GM12878 (cell line): Measurements from ENCODE around the gene PLEKHG4B. TPM values are rescaled to one million over a fixed set of nuclear protein-coding genes. Genes with fewer than 3 reads are reported as not detected.

Experiments used
- ATAC-seq: fragments of 200-7000 bp; cut with Tn5 transposase; 3 replicates; pipeline ENCODE4 v1.9.1; 2020; ENCODE audit warnings: mild to moderate bottlenecking, moderate library complexity
- BruUV-seq: library from RNA; stranded (reverse); fragments of 400-500 nt; replicated peaks from 2 replicates; lab custom pipeline; 2021; lab: Mats Ljungman, UMichigan
- CTCF ChIA-PET: fragments of 300-600 bp; sonication (Branson Sonifier 250); formaldehyde crosslinking; extraction: SDS; loops from one replicate; lab custom pipeline; 2021; ENCODE audit warnings: inconsistent platforms; lab: Yijun Ruan, JAX
- POLR2A ChIA-PET: fragments of 350-600 bp; formaldehyde crosslinking; extraction: SDS; loops from one replicate; lab custom pipeline; 2021; ENCODE audit warnings: inconsistent platforms; lab: Charles Lee
- RAD21 ChIA-PET: fragments of 300-600 bp; sonication (Branson Sonifier 250); formaldehyde crosslinking; loops from one replicate; lab custom pipeline; 2023; ENCODE audit warnings: antibody characterized with exemption; ENCODE audit not compliant: unreplicated experiment; lab: Charles Lee
- SMC1A ChIA-PET: fragments of 300-600 bp; sonication (Branson Sonifier 250); formaldehyde crosslinking; loops from one replicate; lab custom pipeline; 2023; ENCODE audit not compliant: unreplicated experiment, uncharacterized antibody; lab: Charles Lee
- DNase-seq: peaks from one replicate; pipeline ENCODE4 v3.0.0-alpha.2; 2011; ENCODE audit warnings: low read depth, low spot score
- FAIRE-seq: peaks from 3 replicates; lab custom pipeline; 2011; peaks lifted over from hg19 to GRCh38; lab: Jason Lieb, UNC
- H2AFZ ChIP-seq: 2 replicates; pipeline ENCODE4 v1.6.0; 2011; ENCODE audit warnings: low read depth, low read length, control low read depth; ENCODE audit not compliant: control insufficient read depth
- H3K27ac ChIP-seq: 2 replicates; pipeline ENCODE4 v1.5.1; 2011; ENCODE audit warnings: control low read depth; ENCODE audit not compliant: control insufficient read depth, insufficient read depth
- H3K27me3 ChIP-seq, 2 experiments: replicated peaks in 1 of 2; 2 replicates each; pipeline versions ENCODE4 v1.6.0 to v1.6.1; 2011; ENCODE audit warnings: low read length in 1 of 2; ENCODE audit not compliant: control insufficient read depth in 2 of 2, insufficient read depth in 2 of 2
- H3K36me3 ChIP-seq, 2 experiments: 2 replicates each; pipeline ENCODE4 v1.5.1; 2011; ENCODE audit warnings: low read length in 1 of 2; ENCODE audit not compliant: control insufficient read depth in 2 of 2, insufficient read depth in 2 of 2
- H3K4me1 ChIP-seq: 2 replicates; pipeline ENCODE4 v1.6.1; 2011; ENCODE audit warnings: mild to moderate bottlenecking, low read length, moderate library complexity, mixed read lengths; ENCODE audit not compliant: control insufficient read depth, insufficient read depth
- H3K4me2 ChIP-seq: 2 replicates; pipeline ENCODE4 v1.6.0; 2011; ENCODE audit warnings: control low read depth; ENCODE audit not compliant: control insufficient read depth, insufficient read depth
- H3K4me3 ChIP-seq: fragments of 200-600 bp; sonication (generic); 2 replicates; pipeline ENCODE4 v1.5.1; 2016
- H3K79me2 ChIP-seq: 2 replicates; pipeline ENCODE4 v1.6.0; 2011; ENCODE audit warnings: low read length; ENCODE audit not compliant: control insufficient read depth, insufficient read depth
- H3K9ac ChIP-seq: 2 replicates; pipeline ENCODE4 v1.8.0; 2011; ENCODE audit warnings: low read length, control low read depth, mixed read lengths; ENCODE audit not compliant: control insufficient read depth, insufficient read depth
- H3K9me3 ChIP-seq: replicated peaks from 3 replicates; pipeline ENCODE4 v1.5.1; 2011; ENCODE audit warnings: mild to moderate bottlenecking, low read length; ENCODE audit not compliant: control insufficient read depth, insufficient read depth
- H4K20me1 ChIP-seq: 2 replicates; pipeline ENCODE4 v1.6.0; 2011; ENCODE audit not compliant: control insufficient read depth, insufficient read depth
- CUX1 ChIP-seq: IDR thresholded peaks from 2 replicates; pipeline ENCODE4 v1.6.1; 2012; ENCODE audit warnings: improper control_type of control experiment, low read depth, low read length; ENCODE audit not compliant: insufficient replicate concordance
- EP300 ChIP-seq, 2 experiments: fragments of 150-350 bp in 1 of 2; IDR thresholded peaks; 2 replicates each; pipeline ENCODE4 v1.6.1; 2011 to 2012; ENCODE audit warnings: low read depth in 2 of 2, low read length in 2 of 2, borderline replicate concordance in 1 of 2, improper control_type of control experiment in 1 of 2, inconsistent platforms in 1 of 2; ENCODE audit not compliant: control insufficient read depth in 1 of 2
- HDAC2 ChIP-seq: fragments of 200-600 bp; sonication (generic); IDR thresholded peaks from 2 replicates; pipeline ENCODE4 v1.6.1; 2017
- HDGF ChIP-seq: fragments of 450-650 bp; IDR thresholded peaks from 2 replicates; pipeline ENCODE4 v1.6.1; 2016; ENCODE audit warnings: antibody characterized with exemption
- IKZF2 ChIP-seq, 2 experiments: fragments of 450-650 bp; IDR thresholded peaks; 2 replicates each; pipeline ENCODE4 v1.6.1; 2017; ENCODE audit warnings: mild to moderate bottlenecking in 2 of 2, moderate library complexity in 2 of 2
- IRF4 ChIP-seq: IDR thresholded peaks from 2 replicates; pipeline ENCODE4 v1.6.1; 2011; ENCODE audit warnings: low read depth, low read length
- MAX ChIP-seq: IDR thresholded peaks from 2 replicates; pipeline ENCODE4 v1.6.1; 2012; ENCODE audit warnings: low read depth, low read length, improper control_type of control experiment
- MEF2B ChIP-seq: fragments of 450-650 bp; IDR thresholded peaks from 2 replicates; pipeline ENCODE4 v1.6.1; 2018; ENCODE audit warnings: mild to moderate bottlenecking, moderate library complexity; ENCODE audit not compliant: partially characterized antibody, poor library complexity, severe bottlenecking
- MTA3 ChIP-seq: IDR thresholded peaks from 2 replicates; pipeline ENCODE4 v1.6.1; 2012; ENCODE audit warnings: low read length, inconsistent platforms, borderline replicate concordance
- TBL1XR1 ChIP-seq: IDR thresholded peaks from 2 replicates; pipeline ENCODE4 v1.6.1; 2012; ENCODE audit warnings: low read depth, low read length, improper control_type of control experiment
- WGBS: methylation state at CpG from one replicate; pipeline ENCODE4 v1.1.6; 2016; ENCODE audit warnings: low lambda C conversion rate; ENCODE audit not compliant: insufficient replicate concordance, insufficient coverage; ENCODE audit errors: missing lambda C conversion rate; 5-methylcytosine and 5-hydroxymethylcytosine counted together
- in situ Hi-C: fragments of 300-500 bp; cut with MboI; formaldehyde crosslinking; loops from 9 replicates; pipeline ENCODE4 v1.14.3; 2018; ENCODE audit warnings: mixed read lengths
- intact Hi-C: fragments of 100-400 bp; cut with micrococcal nuclease; formaldehyde crosslinking; loops from one replicate; pipeline ENCODE4 v1.14.2; 2022; ENCODE audit not compliant: unreplicated experiment
- polyA plus RNA-seq, 11 experiments: library from polyadenylated mRNA; depleted of rRNA in 4 of 11; unstranded in 6 of 11; stranded (reverse) in 5 of 11; fragments of >200 nt; fragmentation: Nextera tagmentation in 4 of 11; fragmentation: Illumina TruSeq in 1 of 11; extraction: Ambion mirVana in 4 of 11; extraction: Trizol in 1 of 11; gene quantifications; 1 replicate in 1 of 11; 2 replicates in 10 of 11; pipeline versions ENCODE4 v1.2.1 to v1.2.3, GENCODE V29; 2011 to 2016; ENCODE audit warnings: inconsistent platforms in 2 of 11, missing spikeins in 2 of 11, low read depth in 1 of 11
- total RNA-seq, 4 experiments: library from RNA; depleted of rRNA in 3 of 4; stranded (reverse); fragments of >200 nt in 3 of 4; fragmentation: Illumina TruSeq in 1 of 4; extraction: Trizol in 1 of 4; gene quantifications; 2 replicates each; pipeline versions ENCODE4 v1.2.1 to v1.2.3, GENCODE V29; 2013 to 2021

The PLEKHG4B gene
- total and polyA plus RNA-seq, 10 of the 15 experiments (the other 5 are each of a cell fraction or from before 2014, with no cell fraction given): under 0.01 to 0.05 (median 0.01) TPM; not detected in 6

GRCh38 chr5:187042-187431 is 95.1 kb downstream of the PLEKHG4B start:
- H3K4me3 ChIP-seq: no peak overlapping the region
- ChIA-PET SMC1A (interaction anchor here (1.1 kb wide), 1 partner anchor 32 kb away, joined by 3 read pairs; no protein-coding TSS in a partner anchor), POLR2A (no interaction called here), RAD21 (interaction anchor here (0.6 kb wide), 1 partner anchor 33 kb away, joined by 3 read pairs; no protein-coding TSS in a partner anchor), CTCF (interaction anchor here (2.5 kb wide), 1 partner anchor 716 kb away, joined by 17 read pairs; no protein-coding TSS in a partner anchor)
- ATAC-seq (no peak), DNase-seq (no peak), FAIRE-seq (no peak)
- no peaks in the 10 kb centered on the region; the same call in 1 of the 2 replicates for H4K20me1 ChIP-seq
- in situ Hi-C loops (no loop called here), intact Hi-C loops (no loop called here)
- no peaks in the 10 kb centered on the region for H3K9me3 ChIP-seq
- TF ChIP-seq MAX (no peak), HDGF (no peak), MTA3 (no peak), IKZF2 (IDR thresholded peaks at IDR 0.05) (no peak), MEF2B (no peak), TBL1XR1 (no peak), EP300 (IDR thresholded peaks at IDR 0.05; ENCODE audit: borderline replicate concordance in 1 of 2, control insufficient read depth in 1 of 2, low read depth in 2 of 2, low read length in 2 of 2) (no peak), CUX1 (no peak), HDAC2 (no peak), IRF4 (no peak)
- no peak overlapping the region for H2AFZ ChIP-seq
- no peaks in the 10 kb centered on the region; a peak in 3 of 4 replicates for H3K27me3 ChIP-seq
- H3K79me2 ChIP-seq: no peaks in the 10 kb centered on the region
- H3K4me1 ChIP-seq: peaks cover 29% of the 10 kb centered on the region
- H3K4me2 ChIP-seq: no peak overlapping the region
- H3K27ac ChIP-seq: no peak overlapping the region
- no peak overlapping the region for H3K9ac ChIP-seq
- 34% methylated on average over 13 of the region's 13 CpGs for WGBS
- no TSS peak for BruUV-seq
- H3K36me3 ChIP-seq: no peaks in the 10 kb centered on the region
